Ovary (tissue), 9 donors: Measurements from ENCODE around the gene WNT4. TPM values are rescaled to one million over a fixed set of nuclear protein-coding genes. Genes with fewer than 3 reads are reported as not detected.

ENCODE experiments used
- DNase-seq, 5 donors: peaks; one replicate each; pipeline ENCODE4 v3.0.0-alpha.2; 2019 to 2020
- H3K27ac ChIP-seq, 2 donors: fragments of 200-600 bp; one replicate each; pipeline versions ENCODE4 v1.5.1 to v1.8.0; 2019 to 2022
- H3K27me3 ChIP-seq: fragments of 200-600 bp; one replicate; pipeline ENCODE4 v1.8.0; 2022
- H3K36me3 ChIP-seq: fragments of 200-600 bp; sonication (generic); one replicate; pipeline ENCODE4 v1.5.1; 2019
- H3K4me1 ChIP-seq: one replicate; pipeline ENCODE4 v1.8.1; 2013; ENCODE audit warnings: mild to moderate bottlenecking, moderate library complexity; ENCODE audit not compliant: insufficient read depth
- H3K4me3 ChIP-seq: fragments of 200-600 bp; sonication (generic); one replicate; pipeline ENCODE4 v1.5.1; 2017
- H3K9me3 ChIP-seq, 2 donors: fragments of 200-600 bp in 1 of 2; sonication (generic) in 1 of 2; one replicate each; pipeline versions ENCODE4 v1.5.1 to v1.8.1; 2013 to 2019; ENCODE audit warnings: mild to moderate bottlenecking in 1 of 2, moderate library complexity in 1 of 2
- CTCF ChIP-seq, 3 donors: fragments of 450-650 bp in 2 of 3; fragments of 200-600 bp in 1 of 3; IDR thresholded peaks; one replicate each; pipeline versions ENCODE4 v1.5.1 to v1.8.0; 2016 to 2022; ENCODE audit warnings: antibody characterized with exemption in 3 of 3, mild to moderate bottlenecking in 1 of 3
- EP300 ChIP-seq: sonication (generic); formaldehyde crosslinking; IDR thresholded peaks from one replicate; pipeline ENCODE4 v1.6.1; 2017; ENCODE audit warnings: antibody characterized with exemption
- POLR2A ChIP-seq: fragments of 450-650 bp; IDR thresholded peaks from one replicate; pipeline ENCODE4 v1.6.1; 2017; ENCODE audit warnings: antibody characterized with exemption, mild to moderate bottlenecking, moderate library complexity
- WGBS, 3 donors: extraction: QIAGEN DNeasy Blood & Tissue Kit in 1 of 3; methylation state at CpG; one replicate each; pipeline versions ENCODE4 v1.1.5 to v1.1.7; 2013 to 2017; 5-methylcytosine and 5-hydroxymethylcytosine counted together
- intact Hi-C, 4 donors: fragments of 100-400 bp; cut with DNase I; formaldehyde crosslinking; loops; one replicate each; pipeline versions ENCODE4 v1.11.0 to v1.15.1; 2022 to 2023
- polyA plus RNA-seq, 2 donors: library from polyadenylated mRNA; stranded (reverse); fragments of 200-250 nt in 1 of 2; fragments of 350-450 nt in 1 of 2; fragmentation: Illumina TruSeq in 1 of 2; extraction: RNeasy Lipid Tissue Mini Kit (QIAGEN cat#74804) in 1 of 2; gene quantifications; one replicate each; pipeline ENCODE4 v1.2.3, GENCODE V29; 2013 to 2014
- total RNA-seq, 7 donors: library from RNA; depleted of rRNA in 2 of 7; stranded (reverse); fragments of >200 nt in 2 of 7; fragmentation: NEBNext Ultra II Directional in 3 of 7; extraction: Animal tissue kit (Norgen Biotek cat#: 25700) in 3 of 7; gene quantifications; one replicate each; pipeline versions ENCODE4 v1.1.0 to v1.2.4, GENCODE V29; 2016 to 2023
- donor health status: DM: no; HTN: no; CAD: no; lungs with moderate emphysema.
- donor health status: DM: no; HTN: no; CAD: no.
- donor health status: Bipolar disorder and iron deficiency.
- donor health status: DM: yes; HTN: yes; CAD: no.
- donor health status: DM: no; HTN: no; CAD: no.
- donor health status: DM: yes; HTN: yes; CAD: no.

Gene WNT4
- total and polyA plus RNA-seq, 9 donors = 3.7 to 125 (median 17.2) TPM

DNA sequence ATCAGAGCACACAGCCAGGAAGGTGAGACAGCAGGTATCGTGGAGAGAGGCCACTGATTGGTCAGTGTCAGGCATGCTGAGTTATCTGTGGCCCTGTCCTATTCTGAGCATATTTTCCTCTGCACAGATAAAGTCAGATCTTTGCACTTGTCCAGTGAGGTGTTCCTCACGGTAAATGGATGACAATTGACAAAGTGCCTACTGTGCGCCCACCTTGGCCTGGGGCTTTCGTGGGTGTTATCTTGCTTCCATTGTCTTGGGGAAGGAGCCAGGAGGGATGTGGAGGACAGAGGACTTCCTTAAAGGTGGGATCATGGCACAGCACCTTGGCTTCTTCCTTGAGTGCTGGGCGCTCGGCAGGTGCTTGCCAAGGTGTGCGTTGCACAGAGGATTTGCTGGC is 46.0 kb upstream of the WNT4 start:
- H3K27ac ChIP-seq = no peak overlapping the region
- H3K27me3 ChIP-seq = no peaks in the 10 kb centered on the region
- no peaks in the 10 kb centered on the region for H3K36me3 ChIP-seq
- H3K4me1 ChIP-seq = no peaks in the 10 kb centered on the region
- no peak for DNase-seq
- WGBS, 3 donors = 84 to 86% (median 85%) methylated on average over 7 of the region's 7 CpGs
- H3K9me3 ChIP-seq = no peaks in the 10 kb centered on the region
- intact Hi-C loops = loop anchor here in 1 of 4 donors (2.0 kb wide), 1 partner anchor 78 kb away; no protein-coding TSS in a partner anchor
- no peak overlapping the region for H3K4me3 ChIP-seq
- TF ChIP-seq CTCF (IDR thresholded peaks at IDR 0.05) = no peak
- no peak for TF ChIP-seq POLR2A
- no peak for TF ChIP-seq EP300

GRCh38 chr1:22188436-22188835 is 45.5 kb upstream of the WNT4 start:
- Histone ChIP-seq H3K27ac (no peak overlapping the region), H3K27me3 (no peaks in the 10 kb centered on the region), H3K36me3 (no peaks in the 10 kb centered on the region), H3K4me1 (no peaks in the 10 kb centered on the region), H3K9me3 (no peaks in the 10 kb centered on the region), H3K4me3 (no peak overlapping the region)
- no peak for DNase-seq
- intact Hi-C loops = loop anchor here in 1 of 4 donors (2.0 kb wide), 1 partner anchor 78 kb away; no protein-coding TSS in a partner anchor
- 80 to 91% (median 85%) methylated on average over 3 of the region's 3 CpGs for WGBS, 3 donors
- TF ChIP-seq EP300 = no peak

DNA sequence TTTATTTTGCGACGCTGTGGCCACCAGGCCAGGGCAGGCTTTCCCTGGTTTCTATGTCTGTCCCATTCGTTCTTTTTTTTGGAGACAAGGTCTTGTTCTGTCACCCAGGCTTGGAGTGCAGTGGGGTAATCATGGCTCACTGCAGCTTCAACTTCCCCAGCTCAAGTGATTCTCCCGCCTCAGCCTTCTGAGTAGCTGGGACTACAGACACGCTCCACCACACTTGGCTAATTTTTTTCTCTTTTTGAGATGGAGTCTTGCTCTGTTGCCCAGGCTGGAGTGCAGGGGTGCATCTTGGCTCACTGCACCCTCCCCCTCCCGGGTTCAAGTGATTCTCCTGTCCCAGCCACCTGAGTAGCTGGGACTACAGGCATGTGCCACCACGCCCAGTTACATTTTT is 43.4 kb upstream of the WNT4 start:
- Histone ChIP-seq H3K27me3 (no peaks in the 10 kb centered on the region), H3K4me1 (no peaks in the 10 kb centered on the region), H3K36me3 (no peaks in the 10 kb centered on the region), H3K9me3 (no peaks in the 10 kb centered on the region), H3K4me3 (no peak overlapping the region), H3K27ac (no peak overlapping the region)
- intact Hi-C loops = no loop called here
- 85 to 91% (median 90%) methylated on average over 7 of the region's 7 CpGs for WGBS, 3 donors
- TF ChIP-seq CTCF (IDR thresholded peaks at IDR 0.05) (no peak), EP300 (no peak), POLR2A (no peak)
- no peak for DNase-seq

DNA sequence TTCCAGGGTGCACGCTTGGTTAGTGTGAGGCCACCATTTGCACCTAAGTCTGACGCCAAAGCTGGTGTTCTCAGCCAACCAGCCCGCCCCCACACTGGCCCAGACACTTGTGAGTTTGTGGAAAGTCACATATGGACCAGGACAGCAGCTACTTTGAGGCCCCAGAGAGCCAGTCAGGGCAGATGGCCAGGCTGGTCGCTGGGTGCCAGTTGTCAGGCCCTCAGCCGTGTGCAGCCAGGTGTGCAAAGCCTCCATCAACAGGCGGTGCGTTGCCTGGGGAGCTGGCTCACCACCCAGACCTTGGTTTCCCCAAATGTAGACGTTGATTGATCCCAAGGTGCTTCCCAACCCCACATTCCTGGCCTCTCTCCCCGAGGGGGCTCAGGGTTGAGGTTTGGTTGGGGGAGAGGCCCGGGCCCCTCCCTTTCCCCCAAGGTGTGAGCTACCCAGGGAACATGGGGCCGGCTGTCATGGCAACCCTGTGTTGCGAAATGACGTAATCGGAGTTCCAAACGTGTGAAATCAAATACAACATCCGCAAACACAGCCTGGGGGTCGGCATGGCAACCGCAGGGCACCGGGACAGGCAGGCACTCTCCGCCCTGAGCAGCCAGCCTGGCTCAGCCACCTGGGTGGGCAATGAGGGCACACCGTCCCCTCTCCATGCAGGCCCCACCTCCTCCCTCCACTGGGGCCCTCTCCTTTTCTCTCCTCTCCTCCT is 42.2 kb upstream of the WNT4 start:
- Histone ChIP-seq H3K9me3 (no peaks in the 10 kb centered on the region), H3K27me3 (no peaks in the 10 kb centered on the region), H3K4me3 (no peak overlapping the region), H3K4me1 (no peaks in the 10 kb centered on the region), H3K36me3 (no peaks in the 10 kb centered on the region), H3K27ac (no peak overlapping the region)
- intact Hi-C loops = no loop called here
- no peak for DNase-seq
- TF ChIP-seq CTCF (IDR thresholded peaks at IDR 0.05) (no peak), EP300 (no peak), POLR2A (no peak)
- WGBS, 3 donors = 59 to 64% (median 61%) methylated on average over 19 to 21 of the region's 21 CpGs

DNA sequence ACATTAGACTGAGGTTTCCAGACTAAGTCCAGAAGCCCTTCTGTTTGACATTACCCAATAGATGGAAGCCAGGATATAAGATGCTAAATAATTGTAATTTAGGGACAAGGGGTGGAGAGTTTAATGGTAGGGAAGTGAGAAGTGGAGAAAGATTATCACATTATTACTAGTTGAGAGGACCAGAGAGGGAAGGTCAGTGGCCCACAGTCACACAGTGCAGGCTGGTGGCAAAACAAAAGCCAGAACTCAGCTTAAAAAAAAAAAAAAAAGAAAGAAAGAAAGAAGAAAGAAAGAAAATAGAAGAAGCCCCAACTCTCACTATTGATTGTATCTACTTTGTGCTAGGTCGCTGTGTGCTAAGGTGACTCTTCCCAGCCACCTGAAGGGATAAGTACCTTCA is 41.6 kb upstream of the WNT4 start:
- Histone ChIP-seq H3K36me3 (no peaks in the 10 kb centered on the region), H3K9me3 (no peaks in the 10 kb centered on the region), H3K4me3 (no peak overlapping the region), H3K4me1 (no peaks in the 10 kb centered on the region), H3K27me3 (no peaks in the 10 kb centered on the region), H3K27ac (no peak overlapping the region)
- DNase-seq = no peak
- WGBS, 3 donors = 92 to 100% (median 96%) methylated on average over 1 of the region's 1 CpG
- intact Hi-C loops = no loop called here
- TF ChIP-seq CTCF (IDR thresholded peaks at IDR 0.05) (no peak), POLR2A (no peak), EP300 (no peak)
